Tibial nerve (tissue), 4 donors: ENCODE measurements around the gene KPNA6. TPM values are rescaled to one million over a fixed set of nuclear protein-coding genes. Genes with fewer than 3 reads are reported as not detected.

Experiments used
- DNase-seq, 2 donors: peaks; one replicate each; pipeline ENCODE4 v3.0.0-alpha.2; 2019; ENCODE audit warnings: low spot score in 2 of 2
- H3K27ac ChIP-seq, 4 donors: fragments of 200-600 bp; sonication (generic) in 3 of 4; one replicate each; pipeline ENCODE4 v1.5.1; 2017 to 2019; ENCODE audit warnings: mild to moderate bottlenecking in 1 of 4
- H3K27me3 ChIP-seq, 2 donors: fragments of 200-600 bp; sonication (generic) in 1 of 2; one replicate each; pipeline versions ENCODE4 v1.5.1 to v1.6.0; 2017 to 2019
- H3K36me3 ChIP-seq, 3 donors: fragments of 200-600 bp; sonication (generic); one replicate each; pipeline ENCODE4 v1.5.1; 2018 to 2019
- H3K4me1 ChIP-seq, 4 donors: fragments of 200-600 bp; sonication (generic) in 3 of 4; one replicate each; pipeline ENCODE4 v1.5.1; 2017 to 2019
- H3K4me3 ChIP-seq, 4 donors: fragments of 200-600 bp; sonication (generic) in 3 of 4; one replicate each; pipeline ENCODE4 v1.5.1; 2017 to 2019; ENCODE audit warnings: mild to moderate bottlenecking in 1 of 4, moderate library complexity in 1 of 4
- H3K9me3 ChIP-seq, 4 donors: fragments of 200-600 bp; sonication (generic) in 3 of 4; one replicate each; pipeline ENCODE4 v1.5.1; 2017 to 2019
- EP300 ChIP-seq, 2 donors: sonication (generic); formaldehyde crosslinking; IDR thresholded peaks; one replicate each; pipeline ENCODE4 v1.6.1; 2017; ENCODE audit warnings: antibody characterized with exemption in 2 of 2, mild to moderate bottlenecking in 1 of 2
- POLR2A ChIP-seq, 2 donors: fragments of 450-650 bp; IDR thresholded peaks; one replicate each; pipeline ENCODE4 v1.6.1; 2017; ENCODE audit warnings: antibody characterized with exemption in 2 of 2, mild to moderate bottlenecking in 2 of 2, moderate library complexity in 2 of 2
- WGBS, 2 donors: methylation state at CpG; one replicate each; pipeline ENCODE4 v1.1.5; 2018; 5-methylcytosine and 5-hydroxymethylcytosine counted together
- total RNA-seq, 4 donors: library from RNA; depleted of rRNA; stranded (reverse); fragments of >200 nt; gene quantifications; one replicate each; pipeline ENCODE4 v1.1.0, GENCODE V29; 2016
- TF ChIP-seq, protein P1 (sequence below), 5 experiments: fragments of 200-600 bp in 3 of 5; fragments of 450-650 bp in 2 of 5; sonication (generic) in 3 of 5; IDR thresholded peaks; one replicate each; pipeline ENCODE4 v1.5.1; 2016 to 2019; ENCODE audit warnings: antibody characterized with exemption in 5 of 5, mild to moderate bottlenecking in 3 of 5, moderate library complexity in 2 of 5

The KPNA6 gene
- total RNA-seq, 4 donors from 2014 or later: 30.3 to 39.3 (median 33.5) TPM

DNA sequence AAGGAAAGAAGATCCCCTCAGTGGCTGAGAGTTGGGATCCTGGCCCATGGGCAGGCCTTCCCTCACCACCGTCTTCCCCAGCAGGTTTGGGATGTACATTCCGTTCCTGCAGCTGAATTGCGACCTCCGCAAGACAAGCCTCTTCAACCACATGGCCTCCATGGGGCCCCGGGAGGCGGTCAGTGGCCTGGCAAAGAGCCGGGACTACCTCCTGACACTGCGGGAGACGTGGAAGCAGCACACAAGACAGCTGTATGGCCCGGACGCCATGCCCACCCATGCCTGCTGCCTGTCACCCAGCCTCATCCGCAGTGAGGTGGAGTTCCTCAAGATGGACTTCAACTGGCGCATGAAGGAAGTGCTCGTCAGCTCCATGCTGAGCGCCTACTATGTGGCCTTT, 16.3 kb upstream of the KPNA6 start:
- DNase-seq: no peak
- Histone ChIP-seq H3K4me3 (no peak overlapping the region), H3K36me3 (peaks cover 0 to 94% (median 15%) of the 10 kb centered on the region in 3 donors), H3K27ac (no peak overlapping the region), H3K9me3 (no peaks in the 10 kb centered on the region), H3K4me1 (no peaks in the 10 kb centered on the region), H3K27me3 (no peaks in the 10 kb centered on the region)
- 90 to 92% methylated on average over 10 to 11 of the region's 15 CpGs for WGBS, 2 donors
- no peak for TF ChIP-seq EP300 (IDR thresholded peaks at IDR 0.05)
- TF ChIP-seq, protein P1, sequence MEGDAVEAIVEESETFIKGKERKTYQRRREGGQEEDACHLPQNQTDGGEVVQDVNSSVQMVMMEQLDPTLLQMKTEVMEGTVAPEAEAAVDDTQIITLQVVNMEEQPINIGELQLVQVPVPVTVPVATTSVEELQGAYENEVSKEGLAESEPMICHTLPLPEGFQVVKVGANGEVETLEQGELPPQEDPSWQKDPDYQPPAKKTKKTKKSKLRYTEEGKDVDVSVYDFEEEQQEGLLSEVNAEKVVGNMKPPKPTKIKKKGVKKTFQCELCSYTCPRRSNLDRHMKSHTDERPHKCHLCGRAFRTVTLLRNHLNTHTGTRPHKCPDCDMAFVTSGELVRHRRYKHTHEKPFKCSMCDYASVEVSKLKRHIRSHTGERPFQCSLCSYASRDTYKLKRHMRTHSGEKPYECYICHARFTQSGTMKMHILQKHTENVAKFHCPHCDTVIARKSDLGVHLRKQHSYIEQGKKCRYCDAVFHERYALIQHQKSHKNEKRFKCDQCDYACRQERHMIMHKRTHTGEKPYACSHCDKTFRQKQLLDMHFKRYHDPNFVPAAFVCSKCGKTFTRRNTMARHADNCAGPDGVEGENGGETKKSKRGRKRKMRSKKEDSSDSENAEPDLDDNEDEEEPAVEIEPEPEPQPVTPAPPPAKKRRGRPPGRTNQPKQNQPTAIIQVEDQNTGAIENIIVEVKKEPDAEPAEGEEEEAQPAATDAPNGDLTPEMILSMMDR (IDR thresholded peaks at IDR 0.05): no peak
- no peak for TF ChIP-seq POLR2A (IDR thresholded peaks at IDR 0.05)

DNA sequence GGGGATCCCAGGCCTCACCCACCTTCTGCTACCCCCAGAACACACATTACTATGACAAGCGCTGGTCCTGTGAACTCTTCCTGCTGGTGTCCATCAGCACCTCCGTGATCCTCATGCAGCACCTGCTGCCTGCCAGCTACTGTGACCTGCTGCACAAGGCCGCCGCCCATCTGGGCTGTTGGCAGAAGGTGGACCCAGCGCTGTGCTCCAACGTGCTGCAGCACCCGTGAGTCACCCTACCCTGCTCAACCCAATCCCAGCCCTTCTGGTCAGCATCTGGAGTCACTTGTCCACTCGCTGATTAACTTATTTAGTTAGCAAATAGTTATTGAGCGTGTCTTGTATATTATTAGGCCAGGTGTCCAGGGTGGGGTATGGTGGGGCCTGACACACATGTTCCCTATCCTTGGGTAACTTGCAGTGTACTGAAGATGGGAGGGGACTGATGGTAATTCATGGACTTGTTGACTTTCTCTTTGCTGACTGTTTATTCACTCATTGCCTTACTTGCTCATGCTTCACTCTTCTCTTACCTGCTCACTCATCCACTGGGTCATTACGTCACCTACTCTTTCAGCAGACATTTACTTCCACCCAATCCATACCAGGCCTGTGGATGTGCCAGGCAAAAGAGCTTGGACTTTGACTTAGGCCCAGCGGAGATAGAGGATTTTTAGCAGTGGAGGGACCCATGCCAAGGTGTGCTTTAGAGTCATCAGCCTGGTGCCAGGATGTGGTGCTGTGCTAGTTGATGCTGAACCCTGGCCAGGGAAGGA, 12.9 kb upstream of the KPNA6 start:
- Histone ChIP-seq H3K36me3 (peaks cover 0 to 95% (median 15%) of the 10 kb centered on the region in 3 donors), H3K4me1 (no peaks in the 10 kb centered on the region), H3K27me3 (no peaks in the 10 kb centered on the region), H3K9me3 (no peaks in the 10 kb centered on the region), H3K4me3 (no peak overlapping the region), H3K27ac (no peak overlapping the region)
- 92 to 94% methylated on average over 11 of the region's 11 CpGs for WGBS, 2 donors
- no peak for DNase-seq
- TF ChIP-seq EP300 (IDR thresholded peaks at IDR 0.05): no peak
- TF ChIP-seq, protein P1 (IDR thresholded peaks at IDR 0.05): no peak
- no peak for TF ChIP-seq POLR2A (IDR thresholded peaks at IDR 0.05)

DNA sequence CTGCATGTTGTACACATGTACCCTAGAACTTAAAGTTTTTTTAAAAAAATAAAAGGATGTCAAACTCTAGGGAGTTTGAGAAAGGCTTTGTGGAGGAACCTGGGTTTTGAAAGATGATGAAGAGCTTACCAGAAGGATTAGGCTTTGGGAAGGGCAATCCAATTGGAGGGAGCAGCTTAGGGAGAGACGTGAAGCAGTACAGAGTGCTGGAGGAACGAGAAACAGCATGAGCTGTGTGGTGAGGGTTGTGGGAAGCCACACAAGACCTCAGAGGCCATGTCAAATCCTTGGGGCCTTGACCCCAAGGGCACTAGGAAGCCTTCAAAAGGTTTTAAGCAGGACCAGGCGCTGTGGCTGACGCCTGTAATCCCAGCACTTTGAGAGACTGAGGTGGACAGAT, 8.4 kb upstream of the KPNA6 start:
- no peaks in the 10 kb centered on the region for H3K9me3 ChIP-seq
- no peaks in the 10 kb centered on the region for H3K27me3 ChIP-seq
- H3K36me3 ChIP-seq: peaks cover 0 to 80% (median 15%) of the 10 kb centered on the region in 3 donors
- no peak overlapping the region for H3K27ac ChIP-seq
- H3K4me3 ChIP-seq: no peak overlapping the region
- WGBS, 2 donors: 81 to 85% methylated on average over 4 of the region's 4 CpGs
- DNase-seq: no peak
- TF ChIP-seq POLR2A (IDR thresholded peaks at IDR 0.05) (no peak), EP300 (IDR thresholded peaks at IDR 0.05) (no peak)
- TF ChIP-seq, protein P1 (IDR thresholded peaks at IDR 0.05): no peak
- H3K4me1 ChIP-seq: no peaks in the 10 kb centered on the region

DNA sequence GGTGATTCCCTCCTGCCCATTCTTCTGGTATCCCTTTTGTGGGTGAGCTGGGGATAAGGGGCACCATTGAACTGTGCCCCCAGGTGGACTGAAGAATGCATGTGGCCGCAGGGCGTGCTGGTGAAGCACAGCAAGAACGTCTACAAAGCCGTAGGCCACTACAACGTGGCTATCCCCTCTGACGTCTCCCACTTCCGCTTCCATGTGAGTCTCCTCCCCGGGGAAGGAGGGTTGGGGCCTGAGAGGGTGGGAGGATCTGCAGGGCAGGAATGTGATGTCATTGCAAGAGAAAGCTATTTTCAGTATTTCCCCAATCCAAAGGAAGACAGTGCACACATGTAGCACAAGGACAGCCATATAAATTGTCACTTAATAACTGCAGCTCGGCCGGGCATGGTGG, 7.5 kb upstream of the KPNA6 start:
- 78 to 86% methylated on average over 10 of the region's 10 CpGs for WGBS, 2 donors
- H3K27me3 ChIP-seq: no peaks in the 10 kb centered on the region
- peaks cover 0 to 71% (median 7%) of the 10 kb centered on the region in 3 donors for H3K36me3 ChIP-seq
- no peak for DNase-seq
- no peaks in the 10 kb centered on the region for H3K4me1 ChIP-seq
- H3K27ac ChIP-seq: no peak overlapping the region
- no peak overlapping the region for H3K4me3 ChIP-seq
- no peak for TF ChIP-seq POLR2A (IDR thresholded peaks at IDR 0.05)
- peak in 1 of 2 donors; percentile 15 for TF ChIP-seq EP300 (IDR thresholded peaks at IDR 0.05)
- no peaks in the 10 kb centered on the region for H3K9me3 ChIP-seq

DNA sequence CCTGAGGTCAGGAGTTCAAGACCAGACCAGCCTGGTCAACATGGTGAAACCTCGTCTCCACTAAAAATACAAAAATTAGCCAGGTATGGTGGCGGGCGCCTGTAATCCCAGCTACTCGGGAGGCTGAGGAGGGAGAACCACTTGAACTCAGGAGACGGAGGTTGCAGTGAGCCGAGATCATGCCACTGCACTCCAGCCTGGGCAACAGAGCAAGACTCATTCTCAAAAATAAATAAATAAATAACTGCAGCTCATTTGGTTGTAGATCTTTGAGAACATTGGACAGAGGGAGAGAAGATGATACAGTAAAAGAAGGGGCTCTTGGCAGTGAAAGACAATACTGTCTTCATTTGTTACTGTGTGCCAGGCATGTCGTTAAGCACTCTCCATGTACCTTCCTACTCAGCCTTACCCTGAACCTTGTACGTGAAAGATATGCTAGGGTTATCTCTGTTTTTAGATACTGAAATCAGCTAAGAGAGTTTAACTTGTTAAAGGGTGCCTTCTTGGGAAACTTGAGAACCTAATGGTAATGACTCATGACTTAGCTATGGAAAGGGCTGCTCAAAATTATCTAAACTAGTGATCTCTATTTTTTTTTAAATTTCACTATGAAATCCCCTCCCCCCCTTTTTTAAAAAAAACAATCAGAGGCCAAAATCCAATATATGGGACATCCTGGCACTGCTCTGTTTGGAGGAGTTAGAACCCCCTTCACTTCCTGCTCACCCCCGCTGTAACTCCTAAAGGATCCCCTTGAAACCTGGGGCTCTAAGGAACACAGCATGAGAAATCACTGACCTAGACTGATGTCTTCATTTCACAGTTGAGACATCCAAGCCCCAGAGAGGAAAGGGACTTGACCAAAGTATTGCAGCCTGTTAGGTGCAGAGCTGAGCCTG, 6.8 kb upstream of the KPNA6 start:
- Histone ChIP-seq H3K27ac (no peak overlapping the region), H3K27me3 (no peaks in the 10 kb centered on the region), H3K36me3 (peaks cover 0 to 64% (median under 1%) of the 10 kb centered on the region in 3 donors), H3K4me1 (no peaks in the 10 kb centered on the region), H3K9me3 (no peaks in the 10 kb centered on the region), H3K4me3 (no peak overlapping the region)
- 89 to 93% methylated on average over 9 of the region's 9 CpGs for WGBS, 2 donors
- TF ChIP-seq POLR2A (IDR thresholded peaks at IDR 0.05): no peak
- TF ChIP-seq EP300 (IDR thresholded peaks at IDR 0.05): no peak
- TF ChIP-seq, protein P1 (IDR thresholded peaks at IDR 0.05): no peak
- no peak for DNase-seq
